NCI-H1417 (cell line): ENCODE results near the gene GCH1.

Experiments used
- DNase-seq, 3 experiments: peaks; one replicate each; lab custom pipeline; 2025; lab: John Stamatoyannopoulos, UW

Gene GCH1

DNA sequence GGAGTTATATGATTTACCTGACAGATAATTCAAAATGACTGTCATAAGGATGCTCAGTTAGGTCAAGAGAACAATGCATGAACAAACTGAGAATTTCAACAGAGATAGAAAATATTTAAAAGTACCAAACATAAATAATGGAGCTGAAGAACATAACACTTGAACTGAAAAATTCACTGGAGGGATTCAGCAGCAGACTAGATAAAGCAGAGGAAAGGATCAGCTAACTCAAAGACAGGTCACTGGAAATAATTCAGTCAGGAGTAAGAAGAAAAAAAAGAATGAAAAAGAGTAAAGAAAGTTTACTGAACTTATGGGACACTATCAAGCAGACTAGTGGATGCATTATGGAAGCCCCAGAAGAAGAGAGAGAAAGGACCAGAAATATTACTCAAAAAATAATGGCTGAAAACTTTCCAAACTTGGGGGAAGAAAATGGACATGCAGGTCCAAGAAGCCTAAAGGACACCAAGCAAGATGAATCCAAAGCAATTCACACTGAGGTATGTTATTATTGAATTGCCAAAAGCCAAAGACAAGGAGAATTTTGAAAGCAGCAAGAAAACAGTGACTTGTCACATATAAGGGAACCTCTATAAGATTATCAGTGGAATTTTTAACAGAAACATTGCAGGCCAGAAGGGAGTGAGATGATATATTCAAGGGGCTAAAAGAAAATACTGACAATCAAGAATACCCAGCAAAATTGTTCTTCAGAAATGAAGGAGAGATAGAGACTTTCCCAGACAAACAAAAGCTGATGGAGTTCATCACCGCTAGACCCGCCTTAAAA is 78.7 kb downstream of the GCH1 start:
- DNase-seq, result no peak

- no peak for DNase-seq
Measured at GRCh38 chr14:54822685-54823084, 79.9 kb downstream of the GCH1 start.

- peak; percentile 36 to 99 (median 91) for DNase-seq
Measured at GRCh38 chr14:54818201-54819133, 84.2 kb downstream of the GCH1 start.

DNA sequence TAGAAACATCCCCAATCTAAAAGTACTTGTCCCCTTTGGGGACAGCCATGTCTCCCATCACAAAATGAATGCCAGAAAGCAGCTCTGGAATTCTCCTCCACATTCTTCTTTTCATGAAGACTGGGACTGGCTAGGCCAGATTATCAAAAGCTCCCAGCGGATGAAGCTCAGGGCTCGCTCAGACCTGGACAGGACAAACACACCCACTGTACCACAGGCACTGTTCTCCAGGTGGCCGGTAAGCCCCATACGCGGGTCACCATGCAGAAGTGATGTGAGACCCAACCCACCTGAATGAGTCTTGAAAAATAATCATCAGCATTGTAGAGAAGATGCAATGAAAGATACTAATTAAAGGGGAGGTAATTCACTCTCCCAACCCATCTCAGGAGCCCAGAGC is 85.1 kb downstream of the GCH1 start:
- peak in 1 of 3 experiments; percentile 55 for DNase-seq

DNA sequence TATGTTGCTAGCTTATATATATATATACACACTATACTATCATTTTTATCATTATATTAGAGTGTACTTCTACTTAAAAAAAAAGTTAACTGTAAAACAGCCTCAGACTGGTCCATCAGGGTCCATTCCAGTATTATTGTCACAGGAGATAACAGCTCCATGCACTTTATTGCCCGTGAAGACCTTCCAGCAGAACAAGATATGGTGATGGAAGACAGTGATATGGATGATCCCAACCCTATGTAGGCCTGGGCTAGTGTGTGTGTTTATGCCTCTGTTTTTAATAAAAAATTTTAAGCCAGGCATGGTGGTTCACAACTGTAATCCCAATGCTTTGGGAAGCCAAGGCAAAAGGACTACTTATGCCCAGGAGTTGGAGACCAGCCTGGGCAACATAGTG is 86.2 kb downstream of the GCH1 start:
- no peak for DNase-seq

DNA sequence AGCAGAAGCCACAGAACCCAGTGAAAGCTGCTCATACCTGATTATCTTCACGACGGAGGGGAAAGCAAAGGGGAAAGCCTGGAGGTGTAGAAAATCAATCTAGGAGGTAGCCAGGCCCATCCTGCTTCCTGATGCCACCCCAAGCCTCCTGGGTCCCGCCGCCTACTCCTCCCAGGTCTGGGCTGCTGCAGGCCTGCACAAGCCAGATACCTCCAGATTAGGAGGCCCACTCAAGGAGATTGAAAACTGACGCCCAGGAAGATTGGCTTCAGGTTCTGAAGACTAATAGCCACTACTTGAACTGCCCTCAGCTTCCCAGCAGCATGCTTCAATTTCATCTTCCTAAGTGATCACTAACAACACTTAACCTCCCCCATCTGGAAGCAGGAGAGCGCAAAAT is 87.1 kb downstream of the GCH1 start:
- peak in 1 of 3 experiments; percentile 46 for DNase-seq

DNA sequence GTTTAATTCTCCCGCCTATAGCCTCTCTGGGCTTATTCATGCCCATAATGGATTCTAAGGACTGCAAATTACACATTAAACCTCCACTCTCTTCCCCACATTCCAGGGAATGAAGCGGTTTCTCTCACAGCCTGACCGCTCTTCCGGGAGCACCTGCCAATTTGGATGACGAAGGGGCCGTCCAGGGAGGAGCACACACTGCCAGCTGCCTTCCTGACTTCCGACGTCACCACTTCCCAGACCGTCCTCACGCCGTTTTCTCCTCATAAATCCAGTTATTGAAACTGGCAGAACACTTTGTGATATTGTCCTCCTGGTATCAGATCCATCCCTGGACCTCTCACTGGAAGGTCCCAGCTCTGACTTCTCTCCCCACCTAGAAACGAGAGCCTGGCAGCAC is 87.6 kb downstream of the GCH1 start:
- DNase-seq, result no peak

- DNase-seq, result no peak
Measured at GRCh38 chr14:54814076-54814475, 88.5 kb downstream of the GCH1 start.

GRCh38 chr14:54813081-54813480 is 89.5 kb downstream of the GCH1 start:
- no peak for DNase-seq

GRCh38 chr14:54812617-54813016 is 90.0 kb downstream of the GCH1 start:
- no peak for DNase-seq

DNA sequence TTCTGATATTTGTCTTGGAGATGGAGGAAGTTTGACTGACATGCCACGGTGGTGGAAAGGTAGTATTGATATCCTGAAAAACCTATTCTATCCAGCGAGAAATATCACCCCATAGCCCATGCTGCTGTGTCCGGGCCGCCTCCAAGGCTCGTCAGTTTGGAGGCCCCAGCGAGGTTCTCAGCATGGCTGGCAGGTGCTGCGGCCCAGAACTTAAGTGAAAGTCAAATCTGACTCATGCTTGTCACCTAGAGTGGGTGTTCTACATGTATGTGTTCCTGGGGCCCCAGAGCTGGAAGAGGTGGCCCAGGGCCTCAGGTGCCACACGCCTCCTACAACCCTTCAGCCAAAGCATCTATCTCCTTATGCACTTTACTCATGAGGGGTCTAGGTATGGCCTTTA is 92.9 kb downstream of the GCH1 start:
- no peak for DNase-seq

GRCh38 chr14:54808326-54809161 is 94.1 kb downstream of the GCH1 start:
- no peak for DNase-seq

GRCh38 chr14:54807881-54808280 is 94.7 kb downstream of the GCH1 start:
- no peak for DNase-seq

GRCh38 chr14:54807428-54807827 is 95.2 kb downstream of the GCH1 start:
- DNase-seq, result no peak

- no peak for DNase-seq
Measured at GRCh38 chr14:54806616-54807015, 96.0 kb downstream of the GCH1 start.

GRCh38 chr14:54805445-54806322 is 96.9 kb downstream of the GCH1 start:
- peak; percentile 66 to 85 (median 79) for DNase-seq

DNA sequence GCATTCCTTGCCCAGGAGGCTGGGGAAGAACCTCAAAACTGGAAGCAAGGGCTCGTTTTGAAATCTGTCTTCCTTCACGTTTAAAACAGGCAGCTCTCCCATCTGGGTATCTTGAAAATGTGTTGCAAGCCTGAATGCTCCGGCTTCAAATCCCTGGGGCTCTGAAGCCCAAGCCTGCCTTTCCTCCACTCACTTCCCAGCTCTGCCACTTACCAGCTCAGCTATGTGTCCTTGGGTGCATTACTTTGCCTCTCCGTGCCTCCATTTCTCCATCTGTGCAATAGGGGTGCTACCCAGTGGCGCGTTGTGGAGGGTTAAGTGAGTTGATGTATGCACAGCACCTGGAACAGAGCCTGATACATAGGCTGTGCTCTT is 97.6 kb downstream of the GCH1 start:
- no peak for DNase-seq

DNA sequence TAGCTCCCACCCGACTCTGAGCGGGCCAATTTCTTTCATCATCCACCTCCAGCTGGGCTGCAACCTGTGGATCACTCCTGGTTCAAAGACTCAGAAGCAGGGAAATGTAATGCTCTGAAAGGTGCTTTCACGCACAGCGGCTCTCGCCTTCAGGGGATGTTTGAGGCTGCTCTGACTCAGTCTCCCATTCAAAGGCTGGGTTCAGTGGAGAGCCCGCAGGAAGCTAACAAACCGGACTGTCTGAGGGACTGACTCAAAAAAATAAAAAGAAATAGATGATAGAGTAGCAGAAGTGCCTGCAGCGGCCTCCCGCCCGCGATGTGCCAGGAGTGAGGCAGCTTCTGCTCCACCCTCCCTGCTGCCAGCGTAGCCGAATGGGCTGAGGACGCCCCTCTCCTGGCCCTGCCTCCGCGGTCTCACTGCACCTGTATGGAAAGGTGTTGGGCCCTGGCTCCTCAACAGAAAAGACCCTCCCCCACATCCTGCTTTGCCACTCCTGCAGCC is 98.0 kb downstream of the GCH1 start:
- peak in 2 of 3 experiments; percentile 37 to 43 for DNase-seq

GRCh38 chr14:54803926-54804537 is 98.6 kb downstream of the GCH1 start:
- DNase-seq, result no peak

- DNase-seq, result peak in 1 of 3 experiments; percentile 30
Measured at GRCh38 chr14:54803396-54803795, 99.2 kb downstream of the GCH1 start.
